COLO668 (cell line): Measurements from ENCODE around the gene SUPT5H.

Source experiments
- DNase-seq: peaks from one replicate; lab custom pipeline; 2025; ENCODE audit not compliant: unreplicated experiment; lab: John Stamatoyannopoulos, UW

The SUPT5H gene

GRCh38 chr19:39518458-39518857 is 73.1 kb downstream of the SUPT5H start:
- no peak for DNase-seq

GRCh38 chr19:39518975-39519374 is 73.6 kb downstream of the SUPT5H start:
- DNase-seq: no peak

DNA sequence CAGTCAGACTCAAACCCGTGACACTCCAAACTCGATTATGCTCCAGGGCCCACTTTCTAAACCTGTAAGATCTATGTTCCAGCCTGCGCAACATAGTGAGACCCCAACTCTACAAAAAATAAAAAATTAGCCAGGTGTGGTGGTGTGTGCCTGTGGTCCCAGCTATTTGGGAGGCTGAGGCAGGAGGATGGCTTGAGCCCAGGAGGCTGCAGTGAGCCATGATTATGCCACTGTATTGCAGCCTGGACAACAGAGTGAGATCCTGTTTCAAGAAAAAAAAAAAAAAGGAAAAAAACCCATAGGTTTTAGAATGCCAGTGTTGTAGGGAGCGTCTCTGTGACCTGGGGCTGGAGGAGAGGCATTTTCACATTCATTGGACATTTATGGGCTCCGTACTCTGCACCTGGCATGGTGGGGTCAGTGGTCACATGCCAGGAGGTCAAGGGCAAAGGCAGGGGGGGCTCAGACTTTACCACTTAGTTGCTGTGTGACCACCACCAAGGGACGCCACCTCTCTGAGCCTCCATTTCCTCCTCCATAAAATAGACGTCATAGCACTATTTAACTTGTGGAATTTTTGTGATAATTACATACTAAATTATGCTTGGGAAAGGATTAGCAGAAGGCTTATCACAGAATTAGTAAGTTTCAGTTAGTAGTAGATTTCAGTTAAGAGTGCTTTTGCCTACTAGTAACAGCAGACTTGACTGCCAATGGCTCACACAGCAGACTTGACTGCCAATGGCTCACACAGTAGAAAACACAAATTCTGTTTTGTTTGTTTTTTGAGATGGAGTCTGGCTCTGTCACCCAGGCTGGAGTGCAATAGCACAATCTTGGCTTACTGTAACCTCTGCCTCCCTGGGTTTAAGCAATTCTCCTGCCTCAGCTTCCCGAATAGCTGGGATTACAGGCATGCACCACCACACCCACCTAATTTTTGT is 75.4 kb downstream of the SUPT5H start:
- DNase-seq: no peak

DNA sequence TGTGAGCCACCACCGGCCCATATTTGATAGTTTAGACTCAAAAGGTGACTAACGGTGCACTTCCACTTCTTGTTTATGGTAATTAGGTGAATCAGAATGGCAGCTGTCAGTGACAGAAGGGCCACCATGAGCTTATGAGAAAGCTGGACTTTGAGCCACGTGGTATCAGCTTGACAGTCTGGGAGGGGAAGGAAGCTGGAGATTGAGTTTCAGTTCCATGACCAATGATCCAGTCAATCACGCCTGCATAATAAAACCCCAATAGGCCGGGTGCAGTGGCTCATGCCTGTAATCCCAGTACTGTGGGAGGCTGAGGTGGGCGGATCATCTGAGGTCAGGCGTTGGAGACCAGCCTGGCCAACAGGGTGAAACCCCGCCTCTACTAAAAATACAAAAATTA is 79.1 kb downstream of the SUPT5H start:
- DNase-seq: no peak

DNA sequence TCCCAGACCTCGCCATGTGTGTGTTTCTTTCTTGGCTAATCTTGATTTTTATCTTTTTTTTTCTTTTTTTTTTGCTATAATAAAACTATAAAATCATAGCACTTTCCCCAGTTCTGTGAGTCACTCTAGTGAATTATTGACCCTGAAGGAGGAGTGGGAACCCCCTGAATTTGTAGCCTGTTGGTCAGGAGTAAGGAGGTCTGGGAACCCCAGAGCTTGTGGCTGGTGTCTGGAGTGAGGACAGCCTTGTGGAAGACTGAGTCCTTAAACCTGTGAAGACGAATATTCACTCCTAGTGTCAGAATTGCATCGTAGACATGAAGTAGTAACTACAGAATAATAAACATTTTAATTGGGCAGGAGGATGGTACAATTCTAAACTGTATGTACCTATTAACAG is 79.8 kb downstream of the SUPT5H start:
- no peak for DNase-seq
